ENCODE measurements around the gene PRTFDC1.

DNA sequence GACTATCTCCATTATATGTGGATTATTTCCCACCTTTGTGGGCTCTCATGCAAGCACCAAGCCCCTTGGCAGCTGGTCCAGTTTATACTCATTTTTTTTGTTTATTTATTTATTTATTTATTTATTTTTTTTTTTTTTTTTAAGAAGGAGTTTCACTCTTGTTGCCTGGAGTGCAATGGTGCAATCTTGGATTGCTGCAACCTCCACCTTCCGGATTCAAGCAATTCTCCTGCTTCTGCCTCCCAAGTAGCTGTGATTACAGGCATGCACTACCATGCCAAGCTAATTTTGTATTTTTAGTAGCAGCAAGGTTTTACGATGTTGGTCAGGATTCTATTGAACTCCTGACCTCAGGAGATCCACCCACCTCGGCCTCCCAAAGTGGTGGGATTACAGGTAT lies 2.8 kb downstream of the PRTFDC1 start:
- TF ChIP-seq, protein P1, sequence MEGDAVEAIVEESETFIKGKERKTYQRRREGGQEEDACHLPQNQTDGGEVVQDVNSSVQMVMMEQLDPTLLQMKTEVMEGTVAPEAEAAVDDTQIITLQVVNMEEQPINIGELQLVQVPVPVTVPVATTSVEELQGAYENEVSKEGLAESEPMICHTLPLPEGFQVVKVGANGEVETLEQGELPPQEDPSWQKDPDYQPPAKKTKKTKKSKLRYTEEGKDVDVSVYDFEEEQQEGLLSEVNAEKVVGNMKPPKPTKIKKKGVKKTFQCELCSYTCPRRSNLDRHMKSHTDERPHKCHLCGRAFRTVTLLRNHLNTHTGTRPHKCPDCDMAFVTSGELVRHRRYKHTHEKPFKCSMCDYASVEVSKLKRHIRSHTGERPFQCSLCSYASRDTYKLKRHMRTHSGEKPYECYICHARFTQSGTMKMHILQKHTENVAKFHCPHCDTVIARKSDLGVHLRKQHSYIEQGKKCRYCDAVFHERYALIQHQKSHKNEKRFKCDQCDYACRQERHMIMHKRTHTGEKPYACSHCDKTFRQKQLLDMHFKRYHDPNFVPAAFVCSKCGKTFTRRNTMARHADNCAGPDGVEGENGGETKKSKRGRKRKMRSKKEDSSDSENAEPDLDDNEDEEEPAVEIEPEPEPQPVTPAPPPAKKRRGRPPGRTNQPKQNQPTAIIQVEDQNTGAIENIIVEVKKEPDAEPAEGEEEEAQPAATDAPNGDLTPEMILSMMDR (conservative IDR thresholded peaks at IDR 0.05) = no peak
- no peak for TF ChIP-seq EZH2 (IDR thresholded peaks at IDR 0.05; ENCODE audit: low read depth)
